Smooth muscle cell (in vitro differentiated cells): ENCODE measurements around the gene HEXIM1. TPM values are rescaled to one million over a fixed set of nuclear protein-coding genes. Genes with fewer than 3 reads are reported as not detected.

Experiments
- DNase-seq: peaks from one replicate; lab custom pipeline; 2025; ENCODE audit not compliant: unreplicated experiment; lab: John Stamatoyannopoulos, UW
- H2AFZ ChIP-seq: fragments of 200-600 bp; sonication (generic); 2 replicates; pipeline ENCODE4 v1.6.0; 2016; ENCODE audit warnings: antibody characterized with exemption, low read depth, mild to moderate bottlenecking
- H3F3A ChIP-seq: fragments of 200-600 bp; sonication (generic); 2 replicates; pipeline ENCODE4 v1.6.0; 2017; ENCODE audit warnings: antibody characterized with exemption, low read depth
- H3K27ac ChIP-seq: fragments of 200-600 bp; sonication (generic); 2 replicates; pipeline ENCODE4 v1.5.1; 2016; ENCODE audit warnings: low read depth, mild to moderate bottlenecking
- H3K27me3 ChIP-seq: fragments of 200-600 bp; sonication (generic); 2 replicates; pipeline ENCODE4 v1.6.1; 2016; ENCODE audit warnings: low read depth, mild to moderate bottlenecking
- H3K36me3 ChIP-seq: fragments of 200-600 bp; sonication (generic); 2 replicates; pipeline ENCODE4 v1.5.1; 2016; ENCODE audit warnings: low read depth
- H3K4me1 ChIP-seq: fragments of 200-600 bp; sonication (generic); 2 replicates; pipeline ENCODE4 v1.5.1; 2016; ENCODE audit warnings: low read depth
- H3K4me2 ChIP-seq: fragments of 200-600 bp; sonication (generic); 2 replicates; pipeline ENCODE4 v1.6.0; 2016; ENCODE audit warnings: mild to moderate bottlenecking
- H3K4me3 ChIP-seq: fragments of 200-600 bp; sonication (generic); 2 replicates; pipeline ENCODE4 v1.5.1; 2016; ENCODE audit warnings: mild to moderate bottlenecking
- H3K79me2 ChIP-seq: fragments of 200-600 bp; sonication (generic); 2 replicates; pipeline ENCODE4 v1.6.0; 2016; ENCODE audit warnings: low read depth, mild to moderate bottlenecking
- H3K9ac ChIP-seq: fragments of 200-600 bp; sonication (generic); 2 replicates; pipeline ENCODE4 v1.6.0; 2016; ENCODE audit warnings: low read depth
- H3K9me3 ChIP-seq: fragments of 200-600 bp; sonication (generic); replicated peaks from 2 replicates; pipeline ENCODE4 v1.5.1; 2016; ENCODE audit warnings: low read depth
- H4K20me1 ChIP-seq: fragments of 200-600 bp; sonication (generic); 2 replicates; pipeline ENCODE4 v1.6.0; 2016; ENCODE audit warnings: low read depth
- CTCF ChIP-seq: fragments of 200-600 bp; sonication (generic); IDR thresholded peaks from 2 replicates; pipeline ENCODE4 v1.5.1; 2017; ENCODE audit warnings: borderline replicate concordance, mild to moderate bottlenecking, antibody characterized with exemption; ENCODE audit not compliant: insufficient read depth, poor library complexity, severe bottlenecking
- WGBS: methylation state at CpG from one replicate; pipeline ENCODE4 v1.1.7; 2016; ENCODE audit warnings: low lambda C conversion rate; 5-methylcytosine and 5-hydroxymethylcytosine counted together
- polyA plus RNA-seq: library from polyadenylated mRNA; unstranded; fragments of >200 nt; fragmentation: Nextera tagmentation; extraction: Ambion mirVana; gene quantifications from 2 replicates; pipeline ENCODE4 v1.2.1, GENCODE V29; 2016
- total RNA-seq: library from RNA; depleted of rRNA; stranded (reverse); fragments of >200 nt; gene quantifications from 2 replicates; pipeline ENCODE4 v1.2.3, GENCODE V29; 2014

Gene HEXIM1
- total and polyA plus RNA-seq, 2 experiments from 2014 or later, result 9.4 to 13.7 TPM

DNA sequence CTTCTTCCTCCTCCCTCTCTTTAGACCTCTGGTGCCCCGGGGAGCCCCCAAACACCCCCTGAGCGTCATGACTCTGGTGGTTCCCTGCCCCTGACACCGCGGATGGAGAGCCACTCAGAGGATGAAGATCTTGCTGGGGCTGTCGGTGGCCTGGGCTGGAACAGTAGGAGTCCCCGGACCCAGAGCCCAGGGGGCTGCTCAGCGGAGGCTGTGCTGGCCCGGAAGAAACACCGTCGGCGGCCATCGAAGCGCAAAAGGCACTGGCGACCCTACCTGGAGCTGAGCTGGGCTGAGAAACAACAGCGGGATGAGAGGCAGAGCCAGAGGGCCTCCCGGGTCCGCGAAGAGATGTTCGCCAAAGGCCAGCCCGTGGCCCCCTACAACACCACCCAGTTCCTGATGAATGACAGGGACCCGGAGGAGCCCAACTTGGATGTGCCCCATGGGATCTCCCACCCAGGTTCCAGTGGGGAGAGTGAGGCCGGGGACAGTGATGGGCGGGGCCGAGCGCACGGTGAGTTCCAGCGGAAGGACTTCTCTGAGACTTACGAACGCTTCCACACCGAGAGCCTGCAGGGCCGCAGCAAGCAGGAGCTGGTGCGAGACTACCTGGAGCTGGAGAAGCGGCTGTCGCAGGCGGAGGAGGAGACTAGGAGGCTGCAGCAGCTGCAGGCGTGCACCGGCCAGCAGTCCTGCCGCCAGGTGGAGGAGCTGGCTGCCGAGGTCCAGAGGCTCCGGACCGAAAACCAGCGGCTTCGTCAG lies 20.9 kb downstream of the HEXIM1 start:
- no peaks in the 10 kb centered on the region for H3K9me3 ChIP-seq
- H3K27ac ChIP-seq, result no peak overlapping the region
- H3F3A ChIP-seq, result peaks cover 5% of the 10 kb centered on the region
- no peak for DNase-seq
- no peaks in the 10 kb centered on the region for H3K36me3 ChIP-seq
- no peak overlapping the region for H3K9ac ChIP-seq
- peaks cover 24% of the 10 kb centered on the region for H3K4me1 ChIP-seq
- no peak for TF ChIP-seq CTCF
- H3K4me3 ChIP-seq, result no peak overlapping the region
- H3K79me2 ChIP-seq, result no peaks in the 10 kb centered on the region
- no peak overlapping the region for H3K4me2 ChIP-seq
- no peaks in the 10 kb centered on the region for H3K27me3 ChIP-seq
- WGBS, result 95% methylated on average over 43 of the region's 43 CpGs
- H4K20me1 ChIP-seq, result no peaks in the 10 kb centered on the region
- no peak overlapping the region for H2AFZ ChIP-seq

DNA sequence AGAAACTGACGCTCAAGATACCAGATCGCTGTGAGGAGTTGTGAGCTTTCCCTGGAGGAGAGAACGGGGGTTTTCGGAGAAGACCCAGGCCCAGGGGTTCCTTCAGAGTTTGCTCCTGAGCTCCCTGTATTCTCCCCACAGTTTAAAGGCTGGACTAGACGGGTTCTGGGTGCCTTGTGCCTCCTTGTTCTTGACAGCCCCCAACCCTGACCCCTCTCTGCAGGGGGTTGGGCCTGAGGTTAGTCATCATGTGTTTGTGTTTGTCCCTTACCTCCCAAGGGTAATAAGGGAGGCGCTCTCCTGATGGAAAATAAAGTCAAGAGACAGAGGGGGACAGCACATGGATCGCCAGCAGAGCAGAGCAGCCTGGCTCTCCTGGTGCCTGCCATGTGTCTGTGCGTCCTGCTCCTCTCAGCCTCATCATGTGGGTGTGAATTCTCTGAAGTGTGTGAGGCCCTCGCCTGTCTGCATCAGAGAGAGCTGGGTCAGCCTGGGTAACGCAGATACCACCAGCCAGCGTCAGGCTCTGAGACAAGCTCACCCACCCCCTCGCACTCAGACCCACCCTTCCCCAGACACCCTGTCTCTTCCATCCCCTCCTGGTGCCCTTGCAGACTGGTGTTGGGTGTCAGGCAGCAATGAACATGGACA lies 22.1 kb downstream of the HEXIM1 start:
- peak overlapping the region; percentile 69 for H3K4me2 ChIP-seq
- H3K9me3 ChIP-seq, result no peaks in the 10 kb centered on the region
- no peak overlapping the region for H3K9ac ChIP-seq
- H2AFZ ChIP-seq, result peak overlapping the region; percentile 69
- no peak overlapping the region for H3K4me3 ChIP-seq
- H3K36me3 ChIP-seq, result no peaks in the 10 kb centered on the region
- peaks cover 5% of the 10 kb centered on the region for H3F3A ChIP-seq
- 70% methylated on average over 11 of the region's 12 CpGs for WGBS
- H4K20me1 ChIP-seq, result no peaks in the 10 kb centered on the region
- H3K27ac ChIP-seq, result peak overlapping the region; percentile 79
- no peak for DNase-seq
- H3K79me2 ChIP-seq, result no peaks in the 10 kb centered on the region
- peaks cover 24% of the 10 kb centered on the region for H3K4me1 ChIP-seq
- no peaks in the 10 kb centered on the region for H3K27me3 ChIP-seq
- TF ChIP-seq CTCF, result no peak

GRCh38 chr17:45170931-45171337 lies 22.7 kb downstream of the HEXIM1 start:
- Histone ChIP-seq H3K79me2 (no peaks in the 10 kb centered on the region), H3K36me3 (no peaks in the 10 kb centered on the region), H3K27me3 (no peaks in the 10 kb centered on the region), H2AFZ (peak overlapping the region; percentile 69), H3K27ac (peak overlapping the region; percentile 79), H4K20me1 (no peaks in the 10 kb centered on the region), H3K4me2 (peak overlapping the region; percentile 69), H3K9ac (peak overlapping the region; percentile 65), H3F3A (peaks cover 5% of the 10 kb centered on the region), H3K4me3 (no peak overlapping the region), H3K4me1 (peaks cover 24% of the 10 kb centered on the region), H3K9me3 (no peaks in the 10 kb centered on the region)
- peak; percentile 25 for DNase-seq
- TF ChIP-seq CTCF, result no peak
- WGBS, result 25% methylated on average over 5 of the region's 5 CpGs
